ENCODE measurements around the gene GINS1.

The GINS1 gene

DNA sequence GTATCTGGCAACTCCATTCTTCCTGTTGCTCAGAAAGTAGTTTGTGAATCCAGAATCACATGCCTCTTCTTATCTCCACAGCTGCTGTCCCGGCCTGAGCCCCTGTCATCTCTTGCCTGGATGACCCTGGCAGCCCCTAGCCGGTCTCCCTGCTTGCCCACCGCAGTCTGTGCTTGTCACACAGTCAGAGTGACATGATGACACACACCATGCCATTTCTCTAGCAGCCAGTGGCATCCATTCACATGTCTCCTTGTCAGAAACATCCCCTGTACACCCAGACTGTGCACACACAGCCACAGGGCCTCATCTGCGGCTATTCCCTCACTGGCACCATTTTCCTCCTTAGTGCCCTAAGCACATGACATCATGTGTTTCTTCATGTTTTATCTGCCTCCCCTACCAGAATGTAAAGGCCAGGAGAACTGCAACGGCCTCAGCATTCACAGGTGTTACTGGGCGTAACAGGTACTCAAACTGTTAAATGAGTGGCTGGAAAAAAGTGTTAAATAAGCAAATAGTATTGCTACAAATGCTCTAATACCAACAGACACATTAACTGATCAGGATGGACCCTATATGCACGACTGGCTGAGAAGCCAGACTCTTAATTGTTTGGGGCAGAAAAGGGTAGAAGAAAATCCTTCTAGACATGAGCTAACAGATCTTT lies 26.4 kb upstream of the GINS1 start:
- H4K20me1 ChIP-seq (ENCODE audit: insufficient read depth, low read length) = peaks cover 69% of the 10 kb centered on the region
- H3K9me3 ChIP-seq (ENCODE audit: insufficient read depth, low read length, severe bottlenecking) = no peaks in the 10 kb centered on the region
- H2AFZ ChIP-seq (ENCODE audit: low read depth, low read length) = no peak overlapping the region
- 0 out of 2 replicates have a peak overlapping the region, but pooled peaks have one; percentile 16 for H3K27ac ChIP-seq (ENCODE audit: low read length)
- H3K4me2 ChIP-seq (ENCODE audit: insufficient read depth, low read length) = no peak overlapping the region
- H3K4me3 ChIP-seq (ENCODE audit: low read depth in 1 of 2, low read length in 2 of 2) = no peak overlapping the region
- H3K79me2 ChIP-seq (ENCODE audit: insufficient read depth, low read length) = peaks cover 98% of the 10 kb centered on the region
- ATAC-seq (ENCODE audit: insufficient read depth, low read depth) (no peak), DNase-seq (no peak)
- peaks cover 39% of the 10 kb centered on the region for H3K36me3 ChIP-seq (ENCODE audit: insufficient read depth, low read length)
- no peak for TF ChIP-seq EZH2 (IDR thresholded peaks at IDR 0.05; ENCODE audit: borderline replicate concordance, low read depth, low read length, severe bottlenecking)
- TF ChIP-seq, protein P1, sequence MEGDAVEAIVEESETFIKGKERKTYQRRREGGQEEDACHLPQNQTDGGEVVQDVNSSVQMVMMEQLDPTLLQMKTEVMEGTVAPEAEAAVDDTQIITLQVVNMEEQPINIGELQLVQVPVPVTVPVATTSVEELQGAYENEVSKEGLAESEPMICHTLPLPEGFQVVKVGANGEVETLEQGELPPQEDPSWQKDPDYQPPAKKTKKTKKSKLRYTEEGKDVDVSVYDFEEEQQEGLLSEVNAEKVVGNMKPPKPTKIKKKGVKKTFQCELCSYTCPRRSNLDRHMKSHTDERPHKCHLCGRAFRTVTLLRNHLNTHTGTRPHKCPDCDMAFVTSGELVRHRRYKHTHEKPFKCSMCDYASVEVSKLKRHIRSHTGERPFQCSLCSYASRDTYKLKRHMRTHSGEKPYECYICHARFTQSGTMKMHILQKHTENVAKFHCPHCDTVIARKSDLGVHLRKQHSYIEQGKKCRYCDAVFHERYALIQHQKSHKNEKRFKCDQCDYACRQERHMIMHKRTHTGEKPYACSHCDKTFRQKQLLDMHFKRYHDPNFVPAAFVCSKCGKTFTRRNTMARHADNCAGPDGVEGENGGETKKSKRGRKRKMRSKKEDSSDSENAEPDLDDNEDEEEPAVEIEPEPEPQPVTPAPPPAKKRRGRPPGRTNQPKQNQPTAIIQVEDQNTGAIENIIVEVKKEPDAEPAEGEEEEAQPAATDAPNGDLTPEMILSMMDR (IDR thresholded peaks at IDR 0.05; ENCODE audit: borderline replicate concordance, extremely low read depth, low read length, poor library complexity, severe bottlenecking) = no peak
- H3K27me3 ChIP-seq (ENCODE audit: insufficient read depth, low read length, poor library complexity) = no peaks in the 10 kb centered on the region
- no peaks in the 10 kb centered on the region for H3K4me1 ChIP-seq (ENCODE audit: insufficient read depth, low read length)
- H3K9ac ChIP-seq (ENCODE audit: low read depth, low read length) = no peak overlapping the region

DNA sequence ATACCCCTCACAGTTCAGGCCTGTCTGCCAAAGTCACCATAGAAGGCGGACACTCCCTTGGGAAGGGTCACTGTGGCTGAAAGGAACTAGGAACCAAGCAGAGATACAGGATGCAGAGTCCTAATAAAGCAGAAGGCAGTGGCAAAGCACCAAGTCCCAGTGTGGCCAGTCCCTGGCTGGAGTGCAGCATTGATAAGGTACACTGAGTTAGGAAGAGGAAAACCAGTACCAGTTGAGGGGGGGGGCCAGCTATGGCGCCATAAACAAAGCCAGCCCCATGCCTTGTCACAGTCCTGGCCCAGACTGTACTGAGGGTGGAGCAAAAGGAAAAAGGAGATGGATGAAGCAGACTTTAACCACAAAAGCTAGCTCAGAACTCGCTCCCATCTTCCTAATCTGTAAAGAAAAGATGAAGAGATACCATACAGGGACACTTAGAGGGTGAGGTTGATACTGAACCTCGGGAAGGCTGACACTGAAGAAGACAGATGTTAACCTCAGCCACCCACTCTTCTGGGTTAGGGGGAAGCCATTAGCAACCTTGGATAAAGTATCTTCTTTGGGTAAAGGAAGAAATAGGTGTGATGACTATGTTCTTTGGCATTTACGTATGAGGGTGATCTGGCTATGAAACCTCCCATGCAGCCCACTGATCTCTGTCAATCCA lies 24.6 kb upstream of the GINS1 start:
- TF ChIP-seq, protein P1 (IDR thresholded peaks at IDR 0.05; ENCODE audit: borderline replicate concordance, extremely low read depth, low read length, poor library complexity, severe bottlenecking) = no peak
- no peak for TF ChIP-seq EZH2 (IDR thresholded peaks at IDR 0.05; ENCODE audit: borderline replicate concordance, low read depth, low read length, severe bottlenecking)

DNA sequence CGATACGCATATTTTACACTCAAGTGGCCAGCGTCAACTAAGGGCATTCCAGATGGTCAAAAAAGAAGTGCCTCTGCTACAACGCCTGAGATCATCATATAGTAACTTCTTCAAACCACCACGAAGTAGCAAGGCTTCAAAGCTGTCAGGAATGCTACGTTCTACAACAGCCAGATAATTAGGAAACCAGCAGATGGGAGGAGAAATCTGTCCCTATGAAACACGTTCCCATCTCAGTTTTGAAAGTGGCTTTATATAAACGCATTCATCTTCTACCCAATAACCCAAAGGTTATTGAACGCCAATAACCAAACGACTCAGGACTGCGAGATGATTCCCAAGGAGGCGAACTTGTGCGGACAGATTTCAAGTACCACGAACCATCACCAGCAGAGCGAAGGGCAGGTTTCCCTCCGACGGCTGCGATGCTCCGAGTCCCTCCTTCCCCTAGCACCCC lies 18.0 kb upstream of the GINS1 start:
- peak overlapping the region; percentile 89 for H3K4me2 ChIP-seq (ENCODE audit: insufficient read depth, low read length)
- no peak for DNase-seq
- no peaks in the 10 kb centered on the region for H3K9me3 ChIP-seq (ENCODE audit: insufficient read depth, low read length, severe bottlenecking)
- H3K4me3 ChIP-seq (ENCODE audit: low read depth in 1 of 2, low read length in 2 of 2) = peak overlapping the region; percentile 81 to 83; a peak in 3 of 4 replicates
- no peak for ATAC-seq (ENCODE audit: insufficient read depth, low read depth)
- H4K20me1 ChIP-seq (ENCODE audit: insufficient read depth, low read length) = peaks cover 16% of the 10 kb centered on the region; the same call in 1 of the 2 replicates
- H3K9ac ChIP-seq (ENCODE audit: low read depth, low read length) = peak overlapping the region; percentile 92
- peak overlapping the region; percentile 86 for H3K27ac ChIP-seq (ENCODE audit: low read length)
- H2AFZ ChIP-seq (ENCODE audit: low read depth, low read length) = peak overlapping the region; percentile 93
- H3K4me1 ChIP-seq (ENCODE audit: insufficient read depth, low read length) = peaks cover 37% of the 10 kb centered on the region
- H3K79me2 ChIP-seq (ENCODE audit: insufficient read depth, low read length) = peaks cover 61% of the 10 kb centered on the region
- TF ChIP-seq EZH2 (IDR thresholded peaks at IDR 0.05; ENCODE audit: borderline replicate concordance, low read depth, low read length, severe bottlenecking) = no peak
- TF ChIP-seq, protein P1 (IDR thresholded peaks at IDR 0.05; ENCODE audit: borderline replicate concordance, extremely low read depth, low read length, poor library complexity, severe bottlenecking) = no peak
- no peaks in the 10 kb centered on the region for H3K27me3 ChIP-seq (ENCODE audit: insufficient read depth, low read length, poor library complexity)
- H3K36me3 ChIP-seq (ENCODE audit: insufficient read depth, low read length) = peaks cover 17% of the 10 kb centered on the region

More for the DNA sequence above, 24.6 kb upstream of the GINS1 start:
- Histone ChIP-seq H3K4me3 (ENCODE audit: low read depth in 1 of 2, low read length in 2 of 2) (no peak overlapping the region), H3K27ac (ENCODE audit: low read length) (0 out of 2 replicates have a peak overlapping the region, but pooled peaks have one; percentile 8), H3K27me3 (ENCODE audit: insufficient read depth, low read length, poor library complexity) (no peaks in the 10 kb centered on the region), H3K9me3 (ENCODE audit: insufficient read depth, low read length, severe bottlenecking) (no peaks in the 10 kb centered on the region), H2AFZ (ENCODE audit: low read depth, low read length) (no peak overlapping the region), H3K36me3 (ENCODE audit: insufficient read depth, low read length) (peaks cover 46% of the 10 kb centered on the region), H4K20me1 (ENCODE audit: insufficient read depth, low read length) (peaks cover 58% of the 10 kb centered on the region), H3K4me1 (ENCODE audit: insufficient read depth, low read length) (peaks cover 4% of the 10 kb centered on the region), H3K9ac (ENCODE audit: low read depth, low read length) (no peak overlapping the region), H3K79me2 (ENCODE audit: insufficient read depth, low read length) (peaks cover 98% of the 10 kb centered on the region), H3K4me2 (ENCODE audit: insufficient read depth, low read length) (no peak overlapping the region)
- no peak for DNase-seq
- peak; percentile 41 for ATAC-seq (ENCODE audit: insufficient read depth, low read depth)

Data from DND-41 (cell line).